Spinal cord (tissue), 10 donors: ENCODE results near the gene ISOC1. TPM values are rescaled to one million over a fixed set of nuclear protein-coding genes. Genes with fewer than 3 reads are reported as not detected.

ENCODE experiments used
- DNase-seq, 6 donors: peaks; one replicate each; pipeline versions ENCODE4 v3.0.0 to v3.0.0-alpha.2; 2013 to 2015; ENCODE audit warnings: low spot score in 6 of 6, low read depth in 4 of 6
- H3K27ac ChIP-seq: one replicate; pipeline ENCODE4 v1.5.1; 2013; ENCODE audit warnings: low read depth, low read length, control low read depth
- H3K27me3 ChIP-seq: one replicate; pipeline ENCODE4 v1.6.1; 2013; ENCODE audit warnings: low read length; ENCODE audit not compliant: control insufficient read depth, insufficient read depth
- H3K36me3 ChIP-seq: one replicate; pipeline ENCODE4 v1.6.1; 2013; ENCODE audit warnings: low read length; ENCODE audit not compliant: control insufficient read depth, insufficient read depth
- H3K4me1 ChIP-seq: one replicate; pipeline ENCODE4 v1.6.1; 2013; ENCODE audit warnings: low read length; ENCODE audit not compliant: control insufficient read depth, insufficient read depth
- H3K4me3 ChIP-seq: one replicate; pipeline ENCODE4 v1.5.1; 2013; ENCODE audit warnings: low read depth, low read length, control low read depth
- H3K9me3 ChIP-seq: one replicate; pipeline ENCODE4 v1.6.1; 2013; ENCODE audit warnings: low read length; ENCODE audit not compliant: control insufficient read depth, insufficient read depth
- WGBS: methylation state at CpG from one replicate; pipeline ENCODE4 v1.1.5; 2013; ENCODE audit warnings: missing lambda C conversion rate; ENCODE audit not compliant: insufficient coverage; 5-methylcytosine and 5-hydroxymethylcytosine counted together
- polyA plus RNA-seq, 2 donors: library from polyadenylated mRNA; unstranded; fragments of 120-200 nt; gene quantifications; one replicate each; pipeline ENCODE4 v1.2.1, GENCODE V29; 2013; ENCODE audit not compliant: insufficient read length in 2 of 2
- total RNA-seq, 2 donors: library from RNA; depleted of rRNA in 1 of 2; stranded (reverse); fragments of 120-200 nt in 1 of 2; fragments of >200 nt in 1 of 2; gene quantifications; one replicate each; pipeline versions ENCODE4 v1.2.3 to v1.2.4, GENCODE V29; 2013 to 2014
- donor health status: healthy.

The ISOC1 gene
- total and polyA plus RNA-seq, 4 donors, result 17.5 to 55.7 (median 38.4) TPM

- H3K27me3 ChIP-seq, result no peaks in the 10 kb centered on the region
- no CpG with 5 or more reads among the region's 5 CpGs for WGBS
- H3K4me1 ChIP-seq, result no peaks in the 10 kb centered on the region
- H3K4me3 ChIP-seq, result no peak overlapping the region
- no peak overlapping the region for H3K27ac ChIP-seq
- H3K36me3 ChIP-seq, result peaks cover 7% of the 10 kb centered on the region
- DNase-seq, result no peak
- H3K9me3 ChIP-seq, result no peaks in the 10 kb centered on the region
Measured at GRCh38 chr5:129104915-129105455, 10.4 kb downstream of the ISOC1 start.

- Histone ChIP-seq H3K36me3 (peaks cover 7% of the 10 kb centered on the region), H3K9me3 (no peaks in the 10 kb centered on the region), H3K27ac (no peak overlapping the region), H3K27me3 (no peaks in the 10 kb centered on the region), H3K4me1 (no peaks in the 10 kb centered on the region), H3K4me3 (no peak overlapping the region)
- no peak for DNase-seq
- WGBS, result no CpG with 5 or more reads among the region's 1 CpG
Measured at GRCh38 chr5:129107637-129108036, 13.1 kb downstream of the ISOC1 start.

GRCh38 chr5:129110742-129111141 lies 16.2 kb downstream of the ISOC1 start:
- DNase-seq, result peak in 1 of 6 donors; percentile 12
- Histone ChIP-seq H3K27me3 (no peaks in the 10 kb centered on the region), H3K27ac (no peak overlapping the region), H3K36me3 (peaks cover 7% of the 10 kb centered on the region), H3K9me3 (no peaks in the 10 kb centered on the region), H3K4me1 (no peaks in the 10 kb centered on the region), H3K4me3 (no peak overlapping the region)
- WGBS, result 80% methylated on average over 1 of the region's 3 CpGs

GRCh38 chr5:129111351-129111750 lies 16.8 kb downstream of the ISOC1 start:
- Histone ChIP-seq H3K4me3 (no peak overlapping the region), H3K27ac (no peak overlapping the region), H3K36me3 (peaks cover 7% of the 10 kb centered on the region), H3K27me3 (no peaks in the 10 kb centered on the region), H3K9me3 (no peaks in the 10 kb centered on the region), H3K4me1 (no peaks in the 10 kb centered on the region)
- no peak for DNase-seq
- no CpG with 5 or more reads among the region's 2 CpGs for WGBS

- Histone ChIP-seq H3K4me3 (no peak overlapping the region), H3K9me3 (no peaks in the 10 kb centered on the region), H3K27ac (no peak overlapping the region), H3K36me3 (peaks cover 7% of the 10 kb centered on the region), H3K4me1 (no peaks in the 10 kb centered on the region), H3K27me3 (no peaks in the 10 kb centered on the region)
- WGBS, result 88% methylated on average over 1 of the region's 3 CpGs
- no peak for DNase-seq
Measured at GRCh38 chr5:129112295-129112694, 17.7 kb downstream of the ISOC1 start.

- no peak overlapping the region for H3K27ac ChIP-seq
- H3K9me3 ChIP-seq, result no peaks in the 10 kb centered on the region
- DNase-seq, result no peak
- no peaks in the 10 kb centered on the region for H3K36me3 ChIP-seq
- H3K4me1 ChIP-seq, result no peaks in the 10 kb centered on the region
- H3K27me3 ChIP-seq, result no peaks in the 10 kb centered on the region
- H3K4me3 ChIP-seq, result no peak overlapping the region
- WGBS, result no CpG with 5 or more reads among the region's 2 CpGs
Measured at GRCh38 chr5:129113867-129114266, 19.3 kb downstream of the ISOC1 start.

- no peaks in the 10 kb centered on the region for H3K36me3 ChIP-seq
- H3K4me3 ChIP-seq, result no peak overlapping the region
- no peaks in the 10 kb centered on the region for H3K27me3 ChIP-seq
- no peaks in the 10 kb centered on the region for H3K9me3 ChIP-seq
- WGBS, result 98% methylated on average over 3 of the region's 10 CpGs
- no peak for DNase-seq
- H3K4me1 ChIP-seq, result no peaks in the 10 kb centered on the region
- H3K27ac ChIP-seq, result no peak overlapping the region
Measured at GRCh38 chr5:129114539-129115193, 20.1 kb downstream of the ISOC1 start.

- WGBS, result no CpG with 5 or more reads among the region's 2 CpGs
- no peaks in the 10 kb centered on the region for H3K4me1 ChIP-seq
- DNase-seq, result no peak
- no peak overlapping the region for H3K27ac ChIP-seq
- H3K27me3 ChIP-seq, result no peaks in the 10 kb centered on the region
- no peak overlapping the region for H3K4me3 ChIP-seq
- H3K36me3 ChIP-seq, result no peaks in the 10 kb centered on the region
- no peaks in the 10 kb centered on the region for H3K9me3 ChIP-seq
Measured at GRCh38 chr5:129115680-129116079, 21.1 kb downstream of the ISOC1 start.

- no peaks in the 10 kb centered on the region for H3K27me3 ChIP-seq
- WGBS, result 100% methylated on average over 2 of the region's 3 CpGs
- no peak overlapping the region for H3K27ac ChIP-seq
- H3K4me3 ChIP-seq, result no peak overlapping the region
- no peaks in the 10 kb centered on the region for H3K9me3 ChIP-seq
- H3K36me3 ChIP-seq, result no peaks in the 10 kb centered on the region
- DNase-seq, result no peak
- H3K4me1 ChIP-seq, result no peaks in the 10 kb centered on the region
Measured at GRCh38 chr5:129116797-129117196, 22.2 kb downstream of the ISOC1 start.

GRCh38 chr5:129118405-129118804 lies 23.9 kb downstream of the ISOC1 start:
- Histone ChIP-seq H3K4me3 (no peak overlapping the region), H3K27me3 (no peaks in the 10 kb centered on the region), H3K9me3 (no peaks in the 10 kb centered on the region), H3K27ac (no peak overlapping the region), H3K4me1 (no peaks in the 10 kb centered on the region), H3K36me3 (no peaks in the 10 kb centered on the region)
- no peak for DNase-seq
